ENCODE measurements around the gene NUP50.
A peak's percentile ranks its signal among the peaks of the same experiment; 100 is the strongest.

The NUP50 gene

GRCh38 chr22:45196926-45197605 lies 33.3 kb downstream of the NUP50 start:
- no peak for DNase-seq

GRCh38 chr22:45197606-45198462 lies 34.1 kb downstream of the NUP50 start:
- no peak for DNase-seq

- no peak for DNase-seq
These were observed 34.7 kb downstream of the NUP50 start for GRCh38 chr22:45198463-45198795.

- no peak for DNase-seq
These were observed 36.0 kb downstream of the NUP50 start for GRCh38 chr22:45199723-45200122.

- no peak for DNase-seq
These were observed 36.5 kb downstream of the NUP50 start for GRCh38 chr22:45200230-45200629.

- no peak for DNase-seq
These were observed 37.3 kb downstream of the NUP50 start for GRCh38 chr22:45200860-45201511.

- DNase-seq = no peak
These were observed 38.1 kb downstream of the NUP50 start for GRCh38 chr22:45201678-45202332.

GRCh38 chr22:45202333-45203149 lies 38.8 kb downstream of the NUP50 start:
- DNase-seq = no peak

GRCh38 chr22:45203150-45203951 lies 39.6 kb downstream of the NUP50 start:
- no peak for DNase-seq

- no peak for DNase-seq
These were observed 40.5 kb downstream of the NUP50 start for GRCh38 chr22:45204241-45204640.

- DNase-seq = no peak
These were observed 41.1 kb downstream of the NUP50 start for GRCh38 chr22:45204819-45205218.

GRCh38 chr22:45205276-45205925 lies 41.7 kb downstream of the NUP50 start:
- no peak for DNase-seq

- DNase-seq = no peak
These were observed 42.5 kb downstream of the NUP50 start for GRCh38 chr22:45206233-45206632.

GRCh38 chr22:45207533-45207932 lies 43.8 kb downstream of the NUP50 start:
- DNase-seq = no peak

- no peak for DNase-seq
These were observed 44.4 kb downstream of the NUP50 start for GRCh38 chr22:45207981-45208664.

- DNase-seq = no peak
These were observed 44.9 kb downstream of the NUP50 start for GRCh38 chr22:45208696-45208992.

GRCh38 chr22:45208993-45209838 lies 45.5 kb downstream of the NUP50 start:
- DNase-seq = peak; percentile 80

- no peak for DNase-seq
These were observed 46.4 kb downstream of the NUP50 start for GRCh38 chr22:45210174-45210573.

- DNase-seq = no peak
These were observed 46.9 kb downstream of the NUP50 start for GRCh38 chr22:45210577-45210976.

- DNase-seq = no peak
These were observed 47.3 kb downstream of the NUP50 start for GRCh38 chr22:45210991-45211390.
